Right ventricle myocardium inferior (tissue), 1 donor: Measurements from ENCODE around the gene IL1RAPL2. TPM values are rescaled to one million over a fixed set of nuclear protein-coding genes. Genes with fewer than 3 reads are reported as not detected.
"Not testable (repeated sequence)": the region's sequence is repeated elsewhere in the genome, so short reads cannot be mapped to it uniquely, and the experiment has no call there.

Experiments
- ATAC-seq: fragments of 200-7000 bp; cut with Tn5 transposase; one replicate; pipeline ENCODE4 v1.9.1; 2020; ENCODE audit warnings: mild to moderate bottlenecking, moderate library complexity
- DNase-seq: peaks from one replicate; pipeline ENCODE4 v3.0.0; 2021; ENCODE audit errors: missing footprints
- intact Hi-C: fragments of 100-400 bp; cut with DNase I; formaldehyde crosslinking; loops from one replicate; pipeline ENCODE4 v1.11.0; 2022
- total RNA-seq: library from RNA; stranded (reverse); fragmentation: NEBNext Ultra II Directional; extraction: Animal tissue kit (Norgen Biotek cat#: 25700); gene quantifications from one replicate; pipeline ENCODE4 v1.2.1, GENCODE V29; 2021
- donor health status: DM: no; HTN: yes; CAD: no; lungs with severe emphysema.

IL1RAPL2 gene
- total RNA-seq, 1 donor from 2014 or later, result not detected

- no peak for ATAC-seq
- intact Hi-C loops, result no loop called here
- no peak for DNase-seq
Measured at GRCh38 chrX:104961926-104962325, 395.9 kb downstream of the IL1RAPL2 start.

GRCh38 chrX:104968241-104968640, 402.2 kb downstream of the IL1RAPL2 start:
- DNase-seq (no peak), ATAC-seq (no peak)
- intact Hi-C loops, result no loop called here

- no peak for ATAC-seq
- intact Hi-C loops, result no loop called here
- no peak for DNase-seq
Measured at GRCh38 chrX:104972737-104973136, 406.7 kb downstream of the IL1RAPL2 start.

GRCh38 chrX:104987063-104987462, 421.1 kb downstream of the IL1RAPL2 start:
- intact Hi-C loops, result no loop called here
- ATAC-seq, result no peak

GRCh38 chrX:104988038-104988437, 422.0 kb downstream of the IL1RAPL2 start:
- intact Hi-C loops, result no loop called here
- DNase-seq (no peak), ATAC-seq (no peak)

More at GRCh38 chrX:104987063-104987462, 421.1 kb downstream of the IL1RAPL2 start:
- DNase-seq, result no peak

- no peak for ATAC-seq
- intact Hi-C loops, result no loop called here
- DNase-seq, result no peak
Measured at GRCh38 chrX:104995546-104995945, 429.5 kb downstream of the IL1RAPL2 start.

- intact Hi-C loops, result no loop called here
- ATAC-seq (no peak), DNase-seq (no peak)
Measured at GRCh38 chrX:105006103-105006502, 440.1 kb downstream of the IL1RAPL2 start.

- no peak for DNase-seq
- ATAC-seq, result no peak
- intact Hi-C loops, result no loop called here
Measured at GRCh38 chrX:105006996-105007395, 441.0 kb downstream of the IL1RAPL2 start.

- ATAC-seq (no peak), DNase-seq (no peak)
- intact Hi-C loops, result no loop called here
Measured at GRCh38 chrX:105013719-105014118, 447.7 kb downstream of the IL1RAPL2 start.

GRCh38 chrX:105017641-105018040, 451.6 kb downstream of the IL1RAPL2 start:
- no peak for DNase-seq
- intact Hi-C loops, result no loop called here
- ATAC-seq, result no peak

GRCh38 chrX:105018865-105019264, 452.9 kb downstream of the IL1RAPL2 start:
- DNase-seq, result no peak
- intact Hi-C loops, result no loop called here
- no peak for ATAC-seq

GRCh38 chrX:105028962-105029361, 463.0 kb downstream of the IL1RAPL2 start:
- DNase-seq, intact Hi-C loops, ATAC-seq: not testable (repeated sequence)

GRCh38 chrX:105038672-105039328, 472.8 kb downstream of the IL1RAPL2 start:
- DNase-seq (no peak), ATAC-seq (no peak)
- intact Hi-C loops, result no loop called here

GRCh38 chrX:105050921-105051320, 484.9 kb downstream of the IL1RAPL2 start:
- DNase-seq (no peak), ATAC-seq (no peak)
- intact Hi-C loops, result no loop called here

GRCh38 chrX:105051364-105051763, 485.4 kb downstream of the IL1RAPL2 start:
- intact Hi-C loops, result no loop called here
- ATAC-seq (no peak), DNase-seq (no peak)

- intact Hi-C loops, result no loop called here
- no peak for ATAC-seq
Measured at GRCh38 chrX:105052926-105053325, 486.9 kb downstream of the IL1RAPL2 start.

GRCh38 chrX:105063743-105064142, 497.7 kb downstream of the IL1RAPL2 start:
- no peak for DNase-seq
- ATAC-seq, result no peak
- intact Hi-C loops, result no loop called here

More at GRCh38 chrX:105052926-105053325, 486.9 kb downstream of the IL1RAPL2 start:
- no peak for DNase-seq

- ATAC-seq (no peak), DNase-seq (no peak)
- intact Hi-C loops, result no loop called here
Measured at GRCh38 chrX:105098201-105098600, 532.2 kb downstream of the IL1RAPL2 start.

- intact Hi-C loops, result no loop called here
- no peak for ATAC-seq
- no peak for DNase-seq
Measured at GRCh38 chrX:105098812-105099211, 532.8 kb downstream of the IL1RAPL2 start.

GRCh38 chrX:105101378-105101777, 535.4 kb downstream of the IL1RAPL2 start:
- intact Hi-C loops, result no loop called here
- no peak for DNase-seq
- no peak for ATAC-seq

- no peak for ATAC-seq
- intact Hi-C loops, result no loop called here
- DNase-seq, result no peak
Measured at GRCh38 chrX:105109936-105110335, 543.9 kb downstream of the IL1RAPL2 start.
